Measurements from ENCODE around the gene C3orf20.

C3orf20 gene

GRCh38 chr3:14634763-14635400 lies 40.1 kb upstream of the C3orf20 start:
- Histone ChIP-seq H3K9ac (ENCODE audit: low read depth, low read length) (no peak overlapping the region), H3K4me1 (ENCODE audit: insufficient read depth, low read length) (no peaks in the 10 kb centered on the region), H3K4me3 (ENCODE audit: low read length) (no peak overlapping the region), H3K9me3 (ENCODE audit: insufficient read depth, low read depth, low read length) (no peaks in the 10 kb centered on the region), H3K36me3 (ENCODE audit: insufficient read depth, low read length) (no peaks in the 10 kb centered on the region), H3K27ac (ENCODE audit: low read depth, low read length) (no peak overlapping the region), H3K27me3 (ENCODE audit: insufficient read depth, low read length) (no peaks in the 10 kb centered on the region; the same call in 1 of the 2 replicates)
- 91% methylated on average over 4 of the region's 4 CpGs for WGBS

- Histone ChIP-seq H3K36me3 (ENCODE audit: insufficient read depth, low read length) (no peaks in the 10 kb centered on the region), H3K27ac (ENCODE audit: low read depth, low read length) (no peak overlapping the region), H3K27me3 (ENCODE audit: insufficient read depth, low read length) (no peaks in the 10 kb centered on the region; the same call in 1 of the 2 replicates), H3K4me1 (ENCODE audit: insufficient read depth, low read length) (0 out of 2 replicates have a peak, but pooled peaks cover 4% of the 10 kb centered on the region), H3K9ac (ENCODE audit: low read depth, low read length) (no peak overlapping the region), H3K9me3 (ENCODE audit: insufficient read depth, low read depth, low read length) (no peaks in the 10 kb centered on the region), H3K4me3 (ENCODE audit: low read length) (no peak overlapping the region)
- WGBS, result 76% methylated on average over 3 of the region's 4 CpGs
These were observed 38.3 kb upstream of the C3orf20 start for GRCh38 chr3:14636496-14637087.

GRCh38 chr3:14640157-14640562 lies 34.8 kb upstream of the C3orf20 start:
- no peaks in the 10 kb centered on the region for H3K36me3 ChIP-seq (ENCODE audit: insufficient read depth, low read length)
- 0 out of 2 replicates have a peak, but pooled peaks cover 4% of the 10 kb centered on the region for H3K4me1 ChIP-seq (ENCODE audit: insufficient read depth, low read length)
- no peaks in the 10 kb centered on the region for H3K9me3 ChIP-seq (ENCODE audit: insufficient read depth, low read depth, low read length)
- no peak overlapping the region for H3K27ac ChIP-seq (ENCODE audit: low read depth, low read length)
- H3K4me3 ChIP-seq (ENCODE audit: low read length), result no peak overlapping the region
- 76% methylated on average over 10 of the region's 10 CpGs for WGBS
- peaks cover 13% of the 10 kb centered on the region; the same call in 1 of the 2 replicates for H3K27me3 ChIP-seq (ENCODE audit: insufficient read depth, low read length)
- no peak overlapping the region for H3K9ac ChIP-seq (ENCODE audit: low read depth, low read length)

- no peak overlapping the region for H3K27ac ChIP-seq (ENCODE audit: low read depth, low read length)
- no peak overlapping the region for H3K4me3 ChIP-seq (ENCODE audit: low read length)
- no peaks in the 10 kb centered on the region for H3K36me3 ChIP-seq (ENCODE audit: insufficient read depth, low read length)
- 63% methylated on average over 2 of the region's 2 CpGs for WGBS
- H3K27me3 ChIP-seq (ENCODE audit: insufficient read depth, low read length), result peaks cover 13% of the 10 kb centered on the region; the same call in 1 of the 2 replicates
- no peak overlapping the region for H3K9ac ChIP-seq (ENCODE audit: low read depth, low read length)
- 0 out of 2 replicates have a peak, but pooled peaks cover 4% of the 10 kb centered on the region for H3K4me1 ChIP-seq (ENCODE audit: insufficient read depth, low read length)
- H3K9me3 ChIP-seq (ENCODE audit: insufficient read depth, low read depth, low read length), result no peaks in the 10 kb centered on the region
These were observed 34.2 kb upstream of the C3orf20 start for GRCh38 chr3:14640734-14641133.

GRCh38 chr3:14641346-14641745 lies 33.6 kb upstream of the C3orf20 start:
- peaks cover 13% of the 10 kb centered on the region; the same call in 1 of the 2 replicates for H3K27me3 ChIP-seq (ENCODE audit: insufficient read depth, low read length)
- H3K4me3 ChIP-seq (ENCODE audit: low read length), result no peak overlapping the region
- no peaks in the 10 kb centered on the region for H3K36me3 ChIP-seq (ENCODE audit: insufficient read depth, low read length)
- no peak overlapping the region for H3K9ac ChIP-seq (ENCODE audit: low read depth, low read length)
- no peak overlapping the region for H3K27ac ChIP-seq (ENCODE audit: low read depth, low read length)
- 0 out of 2 replicates have a peak, but pooled peaks cover 4% of the 10 kb centered on the region for H3K4me1 ChIP-seq (ENCODE audit: insufficient read depth, low read length)
- 93% methylated on average over 4 of the region's 4 CpGs for WGBS
- H3K9me3 ChIP-seq (ENCODE audit: insufficient read depth, low read depth, low read length), result no peaks in the 10 kb centered on the region

GRCh38 chr3:14645453-14645852 lies 29.5 kb upstream of the C3orf20 start:
- H3K9ac ChIP-seq (ENCODE audit: low read depth, low read length), result no peak overlapping the region
- no peak overlapping the region for H3K4me3 ChIP-seq (ENCODE audit: low read length)
- no peaks in the 10 kb centered on the region for H3K36me3 ChIP-seq (ENCODE audit: insufficient read depth, low read length)
- peaks cover 22% of the 10 kb centered on the region for H3K27me3 ChIP-seq (ENCODE audit: insufficient read depth, low read length)
- H3K27ac ChIP-seq (ENCODE audit: low read depth, low read length), result no peak overlapping the region
- 0 out of 2 replicates have a peak, but pooled peaks cover under 1% of the 10 kb centered on the region for H3K4me1 ChIP-seq (ENCODE audit: insufficient read depth, low read length)
- H3K9me3 ChIP-seq (ENCODE audit: insufficient read depth, low read depth, low read length), result no peaks in the 10 kb centered on the region
- 90% methylated on average over 5 of the region's 5 CpGs for WGBS

GRCh38 chr3:14646131-14646573 lies 28.8 kb upstream of the C3orf20 start:
- Histone ChIP-seq H3K27ac (ENCODE audit: low read depth, low read length) (no peak overlapping the region), H3K27me3 (ENCODE audit: insufficient read depth, low read length) (peaks cover 22% of the 10 kb centered on the region), H3K36me3 (ENCODE audit: insufficient read depth, low read length) (no peaks in the 10 kb centered on the region), H3K4me3 (ENCODE audit: low read length) (no peak overlapping the region), H3K9ac (ENCODE audit: low read depth, low read length) (no peak overlapping the region), H3K4me1 (ENCODE audit: insufficient read depth, low read length) (no peaks in the 10 kb centered on the region), H3K9me3 (ENCODE audit: insufficient read depth, low read depth, low read length) (no peaks in the 10 kb centered on the region)
- 91% methylated on average over 6 of the region's 6 CpGs for WGBS

GRCh38 chr3:14646589-14647413 lies 28.1 kb upstream of the C3orf20 start:
- Histone ChIP-seq H3K27ac (ENCODE audit: low read depth, low read length) (no peak overlapping the region), H3K4me3 (ENCODE audit: low read length) (no peak overlapping the region), H3K36me3 (ENCODE audit: insufficient read depth, low read length) (no peaks in the 10 kb centered on the region), H3K9me3 (ENCODE audit: insufficient read depth, low read depth, low read length) (no peaks in the 10 kb centered on the region), H3K4me1 (ENCODE audit: insufficient read depth, low read length) (no peaks in the 10 kb centered on the region), H3K9ac (ENCODE audit: low read depth, low read length) (no peak overlapping the region), H3K27me3 (ENCODE audit: insufficient read depth, low read length) (peaks cover 22% of the 10 kb centered on the region)
- WGBS, result 81% methylated on average over 9 of the region's 9 CpGs

GRCh38 chr3:14647976-14648955 lies 26.7 kb upstream of the C3orf20 start:
- 91% methylated on average over 19 of the region's 19 CpGs for WGBS
- Histone ChIP-seq H3K9ac (ENCODE audit: low read depth, low read length) (no peak overlapping the region), H3K4me1 (ENCODE audit: insufficient read depth, low read length) (no peaks in the 10 kb centered on the region), H3K27me3 (ENCODE audit: insufficient read depth, low read length) (peaks cover 22% of the 10 kb centered on the region), H3K36me3 (ENCODE audit: insufficient read depth, low read length) (no peaks in the 10 kb centered on the region), H3K9me3 (ENCODE audit: insufficient read depth, low read depth, low read length) (no peaks in the 10 kb centered on the region), H3K27ac (ENCODE audit: low read depth, low read length) (no peak overlapping the region), H3K4me3 (ENCODE audit: low read length) (no peak overlapping the region)

GRCh38 chr3:14649466-14649865 lies 25.5 kb upstream of the C3orf20 start:
- Histone ChIP-seq H3K27me3 (ENCODE audit: insufficient read depth, low read length) (peaks cover 13% of the 10 kb centered on the region), H3K4me1 (ENCODE audit: insufficient read depth, low read length) (no peaks in the 10 kb centered on the region), H3K4me3 (ENCODE audit: low read length) (no peak overlapping the region), H3K9ac (ENCODE audit: low read depth, low read length) (no peak overlapping the region), H3K9me3 (ENCODE audit: insufficient read depth, low read depth, low read length) (no peaks in the 10 kb centered on the region), H3K36me3 (ENCODE audit: insufficient read depth, low read length) (peaks cover 5% of the 10 kb centered on the region), H3K27ac (ENCODE audit: low read depth, low read length) (no peak overlapping the region)
- 97% methylated on average over 2 of the region's 2 CpGs for WGBS

Measured in HUES64 (cell line).